Measurements from ENCODE around the gene PSRC1.
"Not testable (repeated sequence)": the region's sequence is repeated elsewhere in the genome, so short reads cannot be mapped to it uniquely, and the experiment has no call there.

Gene PSRC1

DNA sequence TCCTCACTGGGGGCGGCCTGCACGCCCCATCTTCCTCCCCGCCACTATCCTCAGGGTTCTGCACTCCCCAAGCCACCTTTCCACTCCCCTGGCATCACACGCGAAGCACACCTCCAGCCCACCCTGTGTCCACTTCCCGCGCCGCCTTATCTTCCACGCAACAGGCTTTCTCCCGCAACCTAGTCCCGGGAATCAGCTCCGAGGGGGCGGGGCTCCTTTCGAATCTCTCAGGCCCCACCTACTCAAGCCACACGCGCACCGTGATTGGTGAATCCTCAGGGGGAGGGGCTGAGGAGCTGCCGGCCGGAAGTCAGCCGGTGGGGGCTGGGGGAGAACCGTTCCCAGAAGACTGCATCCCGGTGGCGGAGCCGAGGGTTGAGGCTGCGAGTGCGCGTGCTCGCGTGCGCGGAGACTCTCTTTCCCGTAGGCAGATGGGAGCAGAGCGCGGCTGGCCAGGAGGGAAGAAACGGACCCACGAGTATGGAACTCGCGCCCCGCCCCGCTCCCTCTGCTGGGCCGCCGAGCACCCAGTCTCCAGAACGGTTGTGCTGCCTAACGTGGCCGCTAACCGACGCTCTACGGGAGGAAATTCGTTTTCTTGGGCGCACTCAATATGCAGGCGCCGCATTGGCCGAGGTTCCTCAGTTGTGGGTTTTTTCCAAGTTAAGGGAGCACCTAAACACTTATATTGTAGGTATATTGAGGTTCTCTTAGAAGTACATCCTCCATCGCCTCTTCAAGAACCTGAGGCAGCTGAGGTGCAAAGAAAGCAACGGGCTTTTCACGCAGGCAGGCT, at the start of gene PSRC1:
PSRC1 (minus strand) TSS at position 194 of the 796 bp plus-strand sequence.
- peak; percentile 41 to 98 (median 95) for DNase-seq

DNA sequence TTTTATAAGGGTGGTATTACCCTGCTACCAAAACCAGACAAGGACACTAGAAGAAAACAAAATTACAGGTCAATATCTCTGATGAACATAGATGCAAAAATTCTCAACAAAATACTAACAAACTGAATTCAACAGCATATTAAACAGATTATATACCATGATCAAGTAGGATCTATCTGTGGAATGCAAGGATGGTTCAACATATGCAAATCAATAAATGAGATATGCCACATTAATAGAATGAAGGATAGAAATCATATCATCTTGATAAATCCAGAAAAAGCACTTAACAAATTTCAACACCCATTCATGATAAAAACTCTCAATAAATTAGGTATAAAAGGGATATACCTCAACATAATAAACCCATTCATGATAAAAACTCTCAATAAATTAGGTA, 48.2 kb upstream of the PSRC1 start:
- no peak for DNase-seq

DNA sequence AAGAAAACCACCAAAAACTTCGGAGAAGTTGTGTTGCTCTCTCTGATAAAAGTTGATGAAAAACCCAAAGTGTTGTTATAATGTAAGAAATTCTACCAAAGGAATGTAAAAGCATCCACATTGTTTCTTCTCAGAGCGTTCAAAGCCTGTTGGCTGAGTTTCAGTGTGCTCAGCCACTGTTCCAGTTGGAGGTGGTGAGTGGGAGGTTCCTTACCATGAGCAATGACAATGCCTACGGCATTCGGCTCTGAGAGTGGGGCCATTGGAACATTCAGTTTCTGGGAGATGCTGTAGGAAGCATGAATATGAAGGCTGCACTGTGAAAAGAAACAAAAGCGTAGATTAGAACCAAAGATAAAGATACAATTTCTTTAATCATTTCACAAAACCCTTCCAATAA, 44.3 kb upstream of the PSRC1 start:
- DNase-seq, result no peak

DNA sequence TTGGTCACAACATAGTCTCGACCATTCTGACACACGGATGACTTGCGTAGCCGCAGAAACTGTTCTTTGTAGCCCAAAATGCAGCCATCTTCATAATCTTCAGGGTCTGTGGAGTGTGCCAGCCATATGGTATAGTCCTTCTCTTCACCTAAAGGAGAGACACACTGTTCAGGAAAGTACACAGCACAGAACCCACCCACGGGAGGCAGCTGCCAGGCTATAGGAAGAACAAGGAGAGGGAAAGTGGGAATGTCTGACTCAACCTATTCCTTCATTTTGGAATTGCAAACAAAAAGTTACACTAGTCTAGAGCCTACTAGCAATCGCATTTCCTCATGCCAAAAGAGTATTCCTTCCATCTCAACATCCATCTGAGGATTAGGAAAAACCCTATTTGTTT, 40.0 kb upstream of the PSRC1 start:
- DNase-seq, result no peak

DNA sequence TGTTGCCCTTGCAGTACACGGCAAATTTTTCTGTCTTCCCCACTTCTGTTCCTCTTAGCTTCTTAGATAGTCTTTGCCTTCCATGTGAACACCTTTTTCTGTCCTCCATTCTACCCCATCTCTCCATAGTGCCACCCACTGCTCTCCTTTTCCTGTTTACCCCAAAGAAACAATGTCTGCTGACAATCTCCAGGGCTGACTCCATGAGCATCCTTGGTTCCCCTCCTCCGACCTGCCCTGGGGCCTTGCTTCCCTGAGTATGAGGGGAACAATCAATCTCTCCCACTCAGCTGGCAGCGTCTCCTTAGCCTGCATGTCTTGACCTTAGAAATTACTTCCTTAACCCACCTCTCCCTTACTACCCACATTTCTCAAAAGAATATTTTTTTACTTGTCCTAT, 36.2 kb upstream of the PSRC1 start:
- no peak for DNase-seq

DNA sequence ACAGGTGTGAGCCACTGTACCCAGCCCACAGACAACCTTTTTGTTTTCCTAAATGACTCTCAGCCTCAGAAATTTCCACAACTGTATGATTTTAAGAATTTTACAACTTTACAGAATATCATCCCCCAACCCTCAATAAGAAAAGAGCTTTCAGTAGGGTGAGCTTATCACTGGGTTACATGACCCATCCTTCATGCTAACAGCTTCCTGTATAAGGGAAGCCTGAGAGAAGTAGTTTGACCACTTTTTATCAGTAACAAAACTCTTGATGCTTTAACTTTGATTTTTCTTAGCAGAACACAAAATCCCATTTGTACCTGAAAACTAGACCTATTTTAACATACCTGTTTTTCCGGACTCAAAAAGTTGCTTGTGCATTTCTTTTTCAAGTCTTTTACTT, 33.6 kb upstream of the PSRC1 start:
- DNase-seq, result no peak

DNA sequence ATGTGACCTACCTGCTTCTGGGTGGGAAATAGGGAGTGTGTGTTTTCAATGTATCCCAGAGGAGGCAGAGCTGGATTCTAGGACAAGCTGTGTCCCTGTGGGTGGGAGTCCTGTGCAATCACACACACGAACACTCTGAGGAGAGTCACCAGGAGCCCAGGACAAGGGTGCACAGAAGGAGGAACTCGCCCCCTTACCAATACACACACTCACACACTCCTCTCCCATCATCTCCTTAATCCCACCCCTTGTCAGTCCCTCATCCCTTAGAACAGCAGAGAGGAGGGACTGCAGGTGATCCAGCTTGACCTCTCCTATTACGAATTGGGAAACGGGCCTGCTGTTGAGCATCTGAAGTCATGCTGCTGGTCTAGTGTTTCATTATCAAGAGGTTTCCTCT, 32.3 kb upstream of the PSRC1 start:
- no peak for DNase-seq

DNA sequence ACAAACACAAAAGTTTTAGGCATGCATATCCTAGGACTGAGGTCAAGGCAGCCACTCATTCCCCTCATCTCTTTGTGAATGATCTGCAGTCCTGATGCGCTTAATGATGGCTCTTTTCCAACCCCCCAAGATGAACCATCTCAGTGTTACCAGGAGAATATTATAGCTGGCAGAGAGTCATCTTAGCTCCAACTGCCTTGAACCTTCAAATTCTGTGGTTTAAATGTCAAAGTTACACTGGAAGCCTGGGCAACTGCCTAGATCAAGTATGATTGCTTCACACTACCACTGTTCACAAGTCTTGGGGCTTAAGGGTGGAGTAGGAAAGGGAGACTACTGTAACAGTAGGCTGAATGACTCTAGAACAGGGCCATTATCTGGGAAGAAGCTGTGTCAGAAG, 31.9 kb upstream of the PSRC1 start:
- DNase-seq, result no peak

DNA sequence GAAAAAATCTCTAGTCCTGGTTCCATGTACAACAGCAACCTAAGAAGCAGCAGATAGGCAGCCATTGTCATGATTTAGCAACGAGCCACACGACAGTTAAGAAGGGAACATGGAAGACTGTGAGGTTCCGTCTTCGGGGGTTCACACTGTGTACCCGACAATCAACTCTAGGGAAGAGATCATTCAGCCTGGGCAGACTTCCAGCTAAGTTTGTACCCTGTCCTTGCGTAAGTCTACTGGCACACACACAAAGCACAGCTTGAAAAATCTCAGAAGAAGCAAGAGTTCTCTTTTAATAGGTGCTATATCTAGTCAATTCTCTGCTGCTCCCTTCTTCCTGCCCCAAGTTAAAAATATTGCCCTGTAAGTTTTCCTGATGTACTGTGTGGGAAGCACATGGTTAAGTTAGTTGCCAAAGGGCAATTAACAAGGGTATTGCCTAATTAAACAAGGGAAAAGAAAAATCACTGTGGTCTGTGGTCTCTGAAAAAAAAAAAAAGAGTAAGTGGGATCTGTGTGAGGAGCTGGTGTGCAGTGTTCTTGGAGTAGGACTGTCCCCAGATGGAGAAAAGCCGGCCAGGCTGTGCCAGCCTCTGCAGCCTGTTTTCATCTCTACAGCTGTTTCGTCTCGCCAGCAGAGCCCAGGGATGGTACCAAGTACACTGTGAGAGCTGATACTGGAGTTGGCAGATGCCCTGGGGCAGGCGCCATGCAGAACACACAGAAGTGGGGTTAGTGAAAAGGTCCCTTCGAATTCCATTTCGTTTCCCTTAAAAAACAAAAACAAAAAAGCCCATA, 30.2 kb upstream of the PSRC1 start:
- DNase-seq, result peak in 11 of 14 donors; percentile 5 to 81 (median 59)

DNA sequence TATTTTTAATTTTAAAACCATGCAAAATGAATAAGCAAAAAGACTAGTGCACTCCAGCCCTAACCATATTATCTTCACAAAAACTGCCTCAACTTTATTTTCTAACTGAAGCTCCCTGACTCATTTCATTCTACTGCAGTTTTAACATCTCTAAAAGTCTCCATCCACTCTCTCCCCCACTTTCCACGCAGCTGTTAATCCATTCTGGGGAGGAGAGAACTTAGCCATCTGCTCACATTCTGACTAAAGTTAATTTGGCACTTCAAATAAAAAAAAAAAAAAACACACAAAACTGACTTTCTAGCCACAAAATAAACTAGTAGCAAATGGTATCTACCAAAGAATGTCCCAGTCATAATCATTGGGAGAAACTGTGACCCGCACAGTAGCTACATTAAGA, 29.3 kb upstream of the PSRC1 start:
- no peak for DNase-seq

DNA sequence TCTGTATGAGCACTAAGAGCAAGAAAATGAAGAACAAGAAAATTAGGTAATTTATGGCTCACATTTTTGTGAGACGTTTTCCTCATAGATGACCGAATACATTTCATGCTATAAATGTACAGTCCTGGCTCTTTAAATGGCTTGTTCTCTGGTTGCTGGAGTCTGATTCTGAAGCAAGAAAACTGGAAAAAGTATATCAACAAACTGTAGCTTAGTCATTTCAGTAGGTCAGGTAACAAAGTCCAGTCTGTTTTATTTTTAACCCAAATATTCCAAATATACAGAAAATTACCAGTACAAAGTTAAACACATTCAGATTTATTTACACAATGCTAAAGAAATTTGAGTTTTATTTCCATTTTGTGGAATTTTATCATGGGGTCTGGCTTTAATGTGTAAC, 26.4 kb upstream of the PSRC1 start:
- no peak for DNase-seq

DNA sequence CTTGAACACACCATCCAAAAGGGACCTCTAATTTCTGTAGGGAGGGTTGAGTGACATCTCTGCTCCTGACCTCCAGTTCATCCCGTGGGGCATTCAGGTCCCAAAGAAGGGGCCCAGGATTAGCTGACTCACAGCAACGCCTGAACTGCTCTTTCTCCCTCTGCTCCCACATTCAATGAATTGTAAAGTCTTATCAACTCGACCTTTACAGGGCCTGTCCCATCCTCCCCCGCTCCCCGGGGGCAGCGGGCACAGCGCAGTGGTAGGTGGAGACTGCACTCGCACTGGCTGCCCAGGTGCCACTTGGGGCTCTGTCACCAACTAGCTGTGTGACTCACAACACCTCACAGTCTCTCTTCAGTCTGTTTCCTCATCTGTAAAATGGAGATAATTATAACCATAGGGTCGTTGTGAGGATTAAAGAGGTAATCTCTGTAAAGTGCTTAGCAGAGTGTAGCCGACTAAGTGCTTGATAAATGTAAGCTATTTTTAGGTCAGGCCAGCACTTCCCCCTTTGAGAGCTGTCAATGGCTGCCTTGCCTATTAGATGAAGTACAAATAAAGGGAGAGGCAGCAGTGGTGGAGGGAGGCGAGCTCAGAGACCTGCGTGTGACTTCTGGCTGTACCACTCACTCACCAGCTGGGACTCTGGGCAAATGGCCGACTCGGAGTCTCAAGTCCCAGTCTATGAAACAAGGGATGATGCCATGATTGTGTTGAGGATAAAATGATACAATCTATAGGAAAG, 24.5 kb upstream of the PSRC1 start:
- peak in 6 of 14 donors; percentile 31 to 60 (median 34) for DNase-seq

DNA sequence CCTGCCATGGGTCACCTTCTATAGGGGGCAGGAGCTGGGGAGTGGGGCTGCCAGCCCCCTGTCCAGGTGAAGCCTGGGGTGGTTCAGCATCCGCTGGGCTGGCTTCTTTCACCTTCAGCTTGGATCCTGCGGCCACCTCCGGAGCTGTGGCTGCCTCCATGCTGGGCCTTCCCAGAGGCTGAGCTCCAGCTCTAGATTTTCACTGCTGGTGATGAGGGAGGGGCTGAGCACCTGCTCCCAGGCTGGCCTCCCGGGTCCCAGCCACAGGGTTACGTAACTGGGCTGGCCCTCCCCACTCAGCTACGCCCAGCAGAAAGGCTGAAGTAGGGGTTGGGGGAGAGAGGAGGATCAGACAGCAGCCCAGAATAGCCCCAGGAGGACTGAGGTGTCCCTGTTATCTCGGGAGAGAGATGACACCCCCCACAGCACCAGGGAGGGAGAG, 23.9 kb upstream of the PSRC1 start, which contains the start of gene MYBPHL:
MYBPHL (minus strand) TSS at position 180 of the 442 bp plus-strand sequence; CDS start at position 160, 20 bp downstream.
- no peak for DNase-seq

DNA sequence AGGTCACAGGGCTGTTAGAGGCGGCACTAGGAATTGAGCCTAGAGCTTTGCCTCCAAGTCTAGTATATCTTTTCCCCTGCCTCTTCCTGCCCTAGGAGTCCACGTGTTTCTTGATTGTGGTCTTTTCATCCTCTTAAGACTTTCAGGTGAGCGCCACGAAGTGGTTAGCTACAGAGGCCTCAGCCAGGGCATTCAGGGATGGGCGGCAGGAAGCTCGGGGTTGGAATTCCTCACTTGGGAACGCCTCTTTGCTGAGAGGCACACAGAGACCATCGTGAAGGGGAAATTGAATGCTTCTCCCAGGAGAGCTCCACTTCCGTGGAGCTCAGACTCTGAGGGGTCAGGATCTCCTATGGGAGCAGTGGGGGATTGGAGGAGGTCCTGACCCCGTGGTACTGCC, 23.0 kb upstream of the PSRC1 start:
- not testable (repeated sequence) for DNase-seq

DNA sequence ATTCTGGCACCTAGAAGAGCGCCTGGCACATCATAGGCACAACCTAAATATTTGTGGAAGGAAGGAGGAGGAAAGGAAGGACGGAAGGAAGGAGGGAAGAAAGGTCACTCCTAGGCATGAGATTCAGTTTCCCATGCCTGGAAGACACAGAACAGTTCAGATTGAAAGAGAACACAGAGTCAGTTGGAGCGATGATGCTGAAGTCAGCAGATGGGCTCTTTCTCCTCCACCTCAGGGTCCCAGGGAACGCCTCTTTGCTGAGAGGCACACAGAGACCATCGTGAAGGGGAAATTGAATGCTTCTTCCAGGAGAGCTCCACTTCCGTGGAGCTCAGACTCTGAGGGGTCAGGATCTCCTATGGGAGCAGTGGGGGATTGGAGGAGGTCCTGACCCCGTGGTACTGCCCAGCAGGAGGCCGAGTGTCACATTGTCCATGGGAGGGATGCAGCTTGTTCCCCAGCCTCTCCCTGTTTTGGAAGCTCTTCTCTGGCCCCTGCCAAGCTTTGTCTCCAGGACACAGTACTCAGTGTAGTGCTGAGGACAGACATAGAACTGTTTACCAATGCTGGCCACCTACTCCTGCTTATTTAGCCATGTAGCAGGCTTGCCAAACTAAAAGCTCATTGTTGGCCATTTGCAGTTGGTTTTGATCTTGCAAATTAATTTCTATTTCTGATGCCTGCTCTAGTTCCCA, 21.4 kb upstream of the PSRC1 start:
- DNase-seq, result peak in 11 of 14 donors; percentile 37 to 85 (median 75)

DNA sequence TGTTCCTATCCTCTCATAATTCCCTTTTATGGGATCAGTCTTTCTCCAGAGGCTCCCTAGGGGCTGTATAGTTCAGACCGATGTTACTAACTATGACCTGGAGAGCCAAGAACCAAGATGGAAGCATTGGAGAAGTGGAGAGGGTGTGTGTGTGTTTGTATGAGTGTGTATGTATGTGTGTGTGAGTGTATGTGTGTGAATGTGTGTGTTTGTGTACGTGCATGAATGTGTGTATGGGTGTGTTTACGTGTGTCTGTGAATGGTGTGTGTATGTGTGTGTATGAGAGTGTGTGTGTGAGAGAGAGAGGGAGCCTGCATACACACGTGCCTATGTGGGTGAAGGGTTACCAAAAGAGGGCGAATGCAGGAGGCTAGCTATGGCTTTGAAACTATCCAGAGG, 18.9 kb upstream of the PSRC1 start:
- no peak for DNase-seq

DNA sequence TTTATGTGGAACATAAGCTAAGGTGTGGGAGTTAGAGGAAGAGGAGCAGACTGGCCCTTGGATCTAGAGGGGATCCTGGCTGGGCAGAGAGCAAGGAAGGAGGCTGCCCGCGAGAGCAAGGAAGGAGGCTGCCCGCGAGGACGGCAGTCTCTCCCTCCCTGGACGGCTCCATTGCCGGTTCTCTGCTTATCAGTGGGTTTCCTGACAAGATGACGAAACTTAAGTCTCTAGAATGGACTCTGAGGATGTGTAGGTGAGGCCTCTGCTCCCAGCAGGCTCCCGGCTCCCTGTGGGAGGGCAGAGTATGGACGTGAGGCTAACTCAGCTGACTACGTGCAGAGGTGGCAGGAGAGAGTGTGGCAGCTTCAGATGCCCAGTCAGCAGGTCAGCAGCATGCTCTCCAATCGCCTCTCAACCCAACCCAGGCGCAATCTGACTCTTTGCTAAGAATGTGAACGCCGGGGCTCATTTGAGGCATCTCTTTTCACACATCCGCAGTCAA, 17.8 kb upstream of the PSRC1 start:
- no peak for DNase-seq

DNA sequence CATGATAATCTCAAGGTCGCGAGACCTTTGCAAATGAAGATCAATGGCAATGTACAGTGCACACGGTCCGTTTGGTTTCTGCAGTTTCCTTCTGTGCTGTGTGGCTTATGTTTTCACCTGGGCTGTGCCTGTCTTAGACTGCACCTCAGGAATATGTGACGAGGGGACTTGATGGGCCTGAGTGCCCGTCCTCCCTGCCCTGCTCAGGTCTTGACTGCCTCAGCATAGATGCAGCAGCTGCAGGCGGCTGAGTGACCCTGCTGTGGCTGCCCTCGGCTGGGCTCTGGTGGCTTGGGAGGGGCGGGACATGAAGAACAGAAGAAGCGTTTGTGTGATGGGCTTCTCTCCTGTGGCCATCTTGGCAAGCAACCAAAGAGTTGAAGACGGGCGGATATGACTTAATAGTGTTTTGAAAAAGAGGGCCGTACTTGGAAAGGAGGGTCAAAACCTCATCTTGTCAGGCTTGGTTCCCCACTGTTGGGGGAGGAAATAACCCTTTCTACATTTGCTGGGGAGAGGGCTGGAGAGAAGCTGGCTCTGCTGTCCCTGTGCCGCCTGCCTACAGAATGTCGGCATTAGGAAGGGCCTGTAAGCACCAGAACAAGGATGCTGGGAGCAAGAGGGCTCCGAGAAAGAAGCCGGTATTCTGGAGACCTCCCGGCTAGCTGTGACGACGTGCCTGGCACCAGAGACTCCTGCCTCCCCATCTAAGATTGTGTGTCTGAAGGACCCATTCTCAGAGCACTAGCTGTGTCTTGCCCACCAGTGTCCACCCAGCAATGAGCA, 16.8 kb upstream of the PSRC1 start:
- DNase-seq, result peak in 12 of 14 donors; percentile 42 to 91 (median 79)

DNA sequence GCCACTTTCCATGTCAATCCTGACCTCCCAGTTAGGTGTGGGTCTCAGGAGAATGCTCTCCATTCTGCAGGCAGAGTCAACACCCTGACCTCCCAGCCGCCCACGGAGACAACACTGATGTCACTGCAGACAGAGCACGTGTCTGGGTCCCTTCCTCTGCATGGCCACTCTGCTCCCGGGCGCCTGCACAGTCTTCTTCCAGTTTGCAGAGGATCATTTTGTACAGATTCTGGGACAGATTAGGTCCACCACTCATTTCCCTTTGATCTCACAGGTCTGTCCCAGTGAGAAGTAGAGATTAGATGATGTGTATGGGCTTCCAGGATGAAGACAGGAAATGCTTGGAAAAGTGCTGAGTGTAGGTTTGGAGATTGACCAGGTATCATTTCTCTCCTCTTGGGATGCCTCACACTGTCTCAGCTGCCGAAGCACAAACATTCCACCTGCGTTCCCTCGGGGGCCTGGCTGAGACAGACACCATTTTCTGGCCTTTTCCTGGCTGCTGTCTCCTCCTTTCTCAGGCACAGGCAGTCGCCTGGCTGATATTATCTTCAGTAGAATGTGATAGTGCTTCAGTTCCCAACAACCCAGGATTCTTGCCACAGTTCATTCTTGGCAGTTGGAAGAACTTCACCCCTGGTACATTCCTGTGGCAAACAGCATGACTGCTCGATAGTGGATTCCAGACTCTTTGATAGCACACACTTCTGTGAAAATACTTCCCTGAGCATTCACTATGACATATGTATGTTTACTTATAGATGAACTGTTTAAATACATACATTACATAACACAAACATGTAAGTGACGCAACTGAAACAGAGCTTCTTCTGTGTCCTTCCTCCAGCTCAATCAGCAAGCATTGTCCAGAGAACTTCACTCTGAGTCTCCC, 16.0 kb upstream of the PSRC1 start:
- DNase-seq, result peak in 11 of 14 donors; percentile 47 to 82 (median 69)

DNA sequence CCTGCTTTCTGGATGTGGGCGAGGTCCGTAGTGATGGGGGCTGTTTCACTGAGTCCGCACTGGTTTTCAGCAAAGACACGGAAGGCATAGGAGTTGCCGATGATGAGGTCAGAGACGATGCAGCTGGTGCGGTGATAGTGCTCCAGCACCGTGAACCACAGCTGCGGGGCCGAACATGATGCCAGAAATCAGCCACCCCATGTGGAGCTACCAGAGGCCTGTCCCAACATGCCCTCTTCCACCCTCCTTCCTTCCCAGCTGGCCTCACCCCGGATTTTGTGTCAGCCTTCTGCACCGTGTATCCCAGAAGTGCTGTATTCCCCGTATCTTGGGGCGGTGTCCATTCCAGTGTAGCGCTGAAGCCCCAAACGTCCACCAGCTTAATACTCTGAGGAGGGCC, 13.8 kb upstream of the PSRC1 start:
- DNase-seq, result no peak

Measured in C1 segment of cervical spinal cord (tissue), 14 donors.